ENCODE data around the gene CRYBG2.
"Not testable (repeated sequence)": the region's sequence is repeated elsewhere in the genome, so short reads cannot be mapped to it uniquely, and the experiment has no call there.

Gene CRYBG2

GRCh38 chr1:26292735-26293134, 61.2 kb downstream of the CRYBG2 start:
- DNase-seq, result not testable (repeated sequence)

DNA sequence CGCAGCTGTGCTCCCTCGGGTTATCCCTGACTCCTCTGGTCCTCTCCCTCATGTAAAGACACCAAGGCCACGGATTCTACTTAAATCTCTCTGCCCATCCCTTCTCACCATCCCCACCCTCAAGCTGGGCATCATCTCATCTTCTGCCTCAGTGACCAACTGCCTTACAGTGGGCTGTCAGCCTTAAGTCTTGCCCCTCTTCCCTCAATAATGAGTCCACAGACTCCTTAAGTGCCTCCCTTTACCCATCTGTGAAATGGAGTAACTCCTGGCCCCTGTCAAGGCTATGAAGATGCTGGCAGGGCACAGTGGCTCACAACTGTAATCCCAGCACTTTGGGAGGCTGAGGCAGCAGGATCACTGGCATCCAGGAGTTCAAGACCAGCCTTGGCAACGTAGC, 62.0 kb downstream of the CRYBG2 start:
- DNase-seq, result no peak

GRCh38 chr1:26291433-26291832, 62.5 kb downstream of the CRYBG2 start:
- no peak for DNase-seq

DNA sequence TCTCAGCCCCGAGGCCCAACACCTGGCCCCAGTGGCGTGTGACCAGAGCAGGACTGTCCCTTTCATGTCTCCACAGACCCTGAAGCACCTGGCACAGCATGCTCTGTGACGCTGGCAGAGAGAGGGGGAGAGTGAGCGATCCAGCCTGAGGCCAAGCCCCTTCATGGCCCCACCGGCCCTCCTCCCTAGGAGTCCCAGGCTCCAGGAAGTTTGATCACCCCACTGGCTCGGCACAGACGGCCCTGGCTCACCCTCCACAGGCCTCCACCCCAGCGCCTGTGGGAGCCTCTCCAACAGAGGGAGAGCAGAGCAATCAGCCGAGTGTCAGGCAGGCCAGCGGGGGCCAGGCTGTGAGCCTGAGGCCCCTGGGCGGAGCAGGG, 63.1 kb downstream of the CRYBG2 start:
- no peak for DNase-seq

DNA sequence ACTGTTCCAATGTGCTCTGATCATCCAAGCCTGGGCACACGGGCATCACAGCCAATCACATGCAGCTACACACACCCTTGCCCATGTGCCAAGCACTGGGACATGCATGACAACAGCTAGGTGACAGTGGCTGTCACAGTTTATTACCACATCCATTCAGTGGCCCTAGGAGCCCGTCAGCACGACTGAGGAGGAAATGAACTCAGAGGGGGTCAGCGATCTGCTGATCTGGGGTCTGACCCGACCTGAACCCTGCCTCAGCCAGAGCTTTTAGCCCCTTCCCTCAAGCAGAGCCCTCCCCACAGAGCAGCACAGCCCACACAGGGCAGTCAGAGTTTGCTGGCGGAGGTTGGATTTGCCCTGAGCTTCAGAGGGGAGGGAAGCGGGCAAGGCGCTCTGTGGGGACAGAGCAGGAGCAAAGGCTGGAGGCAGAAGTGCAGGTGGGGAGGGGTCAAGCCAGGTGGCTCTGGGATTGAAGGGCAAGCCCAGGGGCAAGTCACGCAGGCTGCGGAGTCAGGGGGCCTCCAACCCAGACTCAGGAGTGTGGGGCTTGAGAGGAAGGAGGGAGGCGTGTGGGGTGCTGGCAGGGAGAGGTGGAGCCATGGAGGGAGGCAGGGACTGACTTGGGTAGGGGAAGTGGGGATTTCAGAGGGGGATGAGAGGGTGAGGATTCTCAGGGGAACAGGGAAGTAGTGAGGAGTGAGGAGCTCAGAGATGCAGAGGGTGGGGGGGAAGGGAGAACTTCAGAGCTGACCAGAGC, 63.6 kb downstream of the CRYBG2 start:
- no peak for DNase-seq

DNA sequence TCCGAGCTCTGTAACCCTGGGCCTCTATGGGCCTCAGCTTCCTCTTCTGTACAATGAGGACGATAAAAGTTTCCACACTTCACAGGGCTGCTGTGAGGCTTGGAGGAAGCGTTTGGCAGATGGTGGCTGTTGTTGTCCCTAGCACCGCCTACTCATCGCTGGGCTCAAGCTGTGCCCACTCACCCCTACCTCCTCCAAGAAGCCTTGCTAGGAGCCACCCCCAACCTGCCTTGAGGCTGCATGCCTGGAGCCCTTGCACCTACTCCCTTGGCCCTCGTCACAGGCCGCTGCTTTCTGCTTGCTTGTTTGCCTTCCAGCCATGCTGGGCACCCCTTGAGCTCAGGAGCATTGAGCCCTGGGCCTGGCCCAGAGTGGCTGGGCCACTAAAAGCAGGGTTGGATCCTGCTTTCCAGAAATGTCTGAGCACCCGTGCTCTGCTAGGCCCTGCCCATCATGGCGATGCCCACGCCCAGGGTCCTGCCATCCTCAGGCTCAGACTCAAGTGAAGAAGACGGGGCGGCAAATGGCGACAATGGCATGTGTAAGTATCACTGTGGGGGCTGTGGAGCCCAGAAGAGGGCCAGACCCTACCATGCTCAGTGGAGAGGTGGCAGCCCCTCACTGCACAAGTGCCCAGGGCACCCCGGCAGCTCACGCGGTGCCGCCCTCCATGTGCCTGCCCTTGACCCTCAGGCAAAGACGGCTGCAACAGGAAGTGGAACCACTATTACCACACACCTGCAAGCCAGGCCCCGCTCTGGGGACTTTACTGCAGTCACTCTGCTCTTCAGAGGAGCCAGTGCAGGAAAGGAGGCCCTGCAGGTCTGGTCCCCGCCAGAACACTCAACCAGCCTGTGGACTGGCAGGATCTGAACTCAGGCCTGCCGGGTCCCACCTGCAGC, 64.5 kb downstream of the CRYBG2 start:
- no peak for DNase-seq

- DNase-seq, result no peak
Measured at GRCh38 chr1:26288311-26288941, 65.5 kb downstream of the CRYBG2 start.

DNA sequence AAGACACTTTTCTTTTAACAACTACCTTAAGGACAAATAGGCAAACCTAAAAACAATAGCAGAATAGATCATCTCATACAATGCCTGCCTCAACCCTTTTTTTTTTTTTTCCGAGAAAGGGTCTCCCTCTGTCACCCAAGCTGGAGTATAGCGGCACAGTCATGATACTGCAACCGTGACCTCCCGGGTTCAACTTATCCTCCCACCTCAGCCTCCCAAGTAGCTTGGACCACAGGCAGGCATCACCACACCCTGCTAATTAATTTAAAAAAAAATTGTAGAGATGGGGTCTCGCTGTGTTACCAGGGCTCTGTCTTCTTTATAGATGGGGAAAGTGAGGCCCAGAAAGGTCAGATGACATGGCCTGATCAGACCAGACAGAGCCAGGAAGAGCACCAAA, 66.1 kb downstream of the CRYBG2 start:
- DNase-seq, result no peak

DNA sequence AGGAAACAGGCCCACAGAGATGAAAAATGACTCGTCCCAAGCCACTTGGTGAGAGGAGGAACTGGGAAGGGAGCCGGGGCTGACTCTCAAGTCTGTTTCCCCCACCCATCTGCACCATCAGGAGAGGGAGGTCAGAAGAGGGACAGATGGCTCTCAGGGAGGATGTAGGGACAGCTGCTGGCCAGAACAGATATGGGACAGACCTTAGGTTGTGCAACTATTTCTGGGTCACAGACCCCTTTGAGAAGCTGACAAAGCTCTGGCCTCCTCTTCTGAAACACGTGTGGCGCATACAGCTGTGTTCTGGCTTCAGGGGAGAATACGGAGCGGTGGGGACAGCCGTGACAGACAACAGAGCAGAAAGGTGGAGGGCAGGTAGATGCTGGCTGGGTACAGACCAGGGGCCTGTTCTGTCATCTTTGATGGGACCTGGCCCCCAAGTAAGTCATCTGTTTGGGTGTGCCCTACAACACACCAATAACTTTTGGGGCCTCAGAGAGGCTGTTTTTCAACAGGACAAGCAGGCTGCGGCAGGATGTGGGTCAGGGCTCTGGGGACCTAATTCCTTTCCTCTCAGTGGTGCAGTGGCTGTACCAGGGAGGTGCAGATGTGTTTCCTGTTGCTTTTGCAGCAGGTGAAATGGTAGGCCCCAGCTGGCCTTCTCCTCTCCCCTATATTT, 66.8 kb downstream of the CRYBG2 start:
- no peak for DNase-seq

DNA sequence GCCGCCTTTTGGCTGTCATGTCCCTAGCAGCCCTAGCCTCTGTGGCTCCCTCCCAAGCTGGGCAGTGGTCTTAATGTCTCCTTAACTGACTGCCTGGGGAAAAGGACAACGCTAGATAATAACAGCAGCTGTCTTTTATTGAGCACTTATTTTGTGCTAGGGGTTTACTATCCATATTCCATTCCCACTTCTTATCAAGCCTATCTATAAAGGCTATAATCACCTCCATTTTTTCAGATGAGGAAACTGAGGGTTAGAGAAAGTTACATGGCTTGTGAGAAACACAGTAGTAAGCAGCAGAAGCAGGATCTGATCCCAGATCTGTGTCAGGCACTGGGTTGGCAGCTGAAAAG, 67.9 kb downstream of the CRYBG2 start:
- DNase-seq, result no peak

- no peak for DNase-seq
Measured at GRCh38 chr1:26285366-26286063, 68.4 kb downstream of the CRYBG2 start.

- peak; percentile 47 for DNase-seq
Measured at GRCh38 chr1:26284597-26285347, 69.2 kb downstream of the CRYBG2 start.

GRCh38 chr1:26283871-26284596, 69.9 kb downstream of the CRYBG2 start:
- no peak for DNase-seq

- DNase-seq, result no peak
Measured at GRCh38 chr1:26283279-26283853, 70.6 kb downstream of the CRYBG2 start.

DNA sequence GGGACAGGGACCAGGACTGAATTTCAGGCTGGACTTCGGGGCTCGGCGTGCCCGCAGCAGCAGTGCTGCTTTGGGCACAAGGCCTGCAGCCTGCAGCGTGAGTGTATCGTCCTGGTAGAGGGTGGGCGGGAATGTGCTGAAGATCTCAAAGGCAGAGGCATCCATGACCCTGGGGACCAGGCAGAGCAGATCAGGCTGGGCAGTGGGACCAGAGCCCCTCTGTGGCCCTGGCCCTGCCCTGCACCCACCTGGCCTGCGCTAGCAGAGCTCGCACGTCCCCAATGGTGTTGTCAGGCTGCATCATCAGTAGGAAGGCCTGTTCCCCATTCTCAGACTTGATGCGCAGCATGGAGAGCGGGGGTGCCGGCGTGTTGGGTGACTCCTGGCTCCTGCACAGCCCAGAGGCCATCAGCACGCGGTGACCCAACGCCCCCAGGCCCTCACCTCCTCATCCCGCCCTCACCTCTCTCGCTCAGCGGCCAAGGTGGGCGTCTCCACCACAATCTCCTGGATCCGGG, 71.5 kb downstream of the CRYBG2 start:
- DNase-seq, result no peak

DNA sequence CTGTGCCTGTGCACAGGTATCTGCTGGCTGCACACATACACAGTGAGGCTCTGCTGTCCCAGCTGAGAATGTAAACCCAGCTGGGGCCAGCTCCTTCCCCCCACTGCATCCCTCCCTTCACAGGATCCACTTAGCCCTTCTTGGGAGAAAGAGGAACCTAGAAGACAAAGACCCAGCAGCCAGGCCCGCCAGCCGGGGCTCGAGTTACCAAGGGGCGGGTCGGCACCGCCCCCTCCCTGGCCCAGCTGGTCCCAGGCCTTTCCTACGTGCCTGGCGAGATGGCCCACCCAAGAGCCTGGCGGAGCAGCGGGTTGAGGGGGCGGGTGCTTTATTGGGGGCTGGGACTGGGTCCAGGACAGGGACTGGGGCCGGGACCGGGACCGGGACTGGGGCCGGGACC, 72.0 kb downstream of the CRYBG2 start:
- DNase-seq, result no peak

DNA sequence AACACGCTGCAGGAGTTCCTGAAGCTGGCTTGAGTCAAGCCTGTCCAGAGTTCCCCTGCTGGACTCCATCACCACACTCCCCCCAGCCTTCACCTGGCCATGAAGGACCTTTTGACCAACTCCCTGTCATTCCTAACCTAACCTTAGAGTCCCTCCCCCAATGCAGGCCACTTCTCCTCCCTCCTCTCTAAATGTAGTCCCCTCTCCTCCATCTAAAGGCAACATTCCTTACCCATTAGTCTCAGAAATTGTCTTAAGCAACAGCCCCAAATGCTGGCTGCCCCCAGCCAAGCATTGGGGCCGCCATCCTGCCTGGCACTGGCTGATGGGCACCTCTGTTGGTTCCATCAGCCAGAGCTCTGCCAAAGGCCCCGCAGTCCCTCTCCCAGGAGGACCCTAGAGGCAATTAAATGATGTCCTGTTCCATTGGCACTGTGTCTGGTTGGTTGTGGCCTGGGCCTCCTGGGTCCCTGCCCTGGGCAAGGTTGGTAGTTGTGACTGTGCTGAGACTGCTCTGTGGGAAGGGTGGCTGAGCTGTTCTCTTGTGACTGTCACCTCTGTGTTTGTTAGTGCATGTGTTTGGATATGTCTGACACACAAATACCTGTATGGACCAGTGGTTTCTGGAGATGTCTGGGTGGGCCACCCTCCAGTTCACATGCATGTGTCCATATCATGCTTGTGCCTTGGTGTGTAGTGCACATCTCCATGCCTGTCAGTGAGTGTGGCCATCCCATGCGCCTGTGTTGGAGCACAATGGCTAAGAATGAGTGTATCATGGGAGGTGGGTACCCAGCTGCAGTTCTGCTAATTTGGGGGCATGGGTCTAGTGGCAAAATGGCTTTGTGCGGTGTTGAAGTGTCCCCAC, 72.6 kb downstream of the CRYBG2 start:
- no peak for DNase-seq

- no peak for DNase-seq
Measured at GRCh38 chr1:26280333-26281042, 73.4 kb downstream of the CRYBG2 start.
